ENCODE results near the gene KRT36.

Gene KRT36

GRCh38 chr17:41480581-41480980 is 9.1 kb downstream of the KRT36 start:
- H3K27ac ChIP-seq: no peak overlapping the region

GRCh38 chr17:41480136-41480535 is 9.6 kb downstream of the KRT36 start:
- no peak for TF ChIP-seq CTCF (conservative IDR thresholded peaks at IDR 0.05)
- H3K27ac ChIP-seq: no peak overlapping the region

More at GRCh38 chr17:41480581-41480980, 9.1 kb downstream of the KRT36 start:
- TF ChIP-seq CTCF (conservative IDR thresholded peaks at IDR 0.05) (no peak), ZFX (IDR thresholded peaks at IDR 0.05) (no peak)

- H3K27ac ChIP-seq: no peak overlapping the region
- TF ChIP-seq ZFX (IDR thresholded peaks at IDR 0.05): no peak
- no peak for TF ChIP-seq CTCF (conservative IDR thresholded peaks at IDR 0.05)
These were observed 11.5 kb downstream of the KRT36 start for GRCh38 chr17:41478237-41478636.

GRCh38 chr17:41476866-41477815 is 12.6 kb downstream of the KRT36 start:
- H3K27ac ChIP-seq: no peak overlapping the region
- no peak for TF ChIP-seq ZFX (IDR thresholded peaks at IDR 0.05)

GRCh38 chr17:41475421-41475820 is 14.3 kb downstream of the KRT36 start:
- H3K27ac ChIP-seq: no peak overlapping the region
- TF ChIP-seq ZFX (IDR thresholded peaks at IDR 0.05): no peak
- TF ChIP-seq CTCF (conservative IDR thresholded peaks at IDR 0.05): no peak

- no peak for TF ChIP-seq CTCF (conservative IDR thresholded peaks at IDR 0.05)
- TF ChIP-seq ZFX (IDR thresholded peaks at IDR 0.05): no peak
- H3K27ac ChIP-seq: no peak overlapping the region
These were observed 14.8 kb downstream of the KRT36 start for GRCh38 chr17:41474863-41475262.

- H3K27ac ChIP-seq: no peak overlapping the region
- no peak for TF ChIP-seq CTCF (conservative IDR thresholded peaks at IDR 0.05)
These were observed 21.4 kb downstream of the KRT36 start for GRCh38 chr17:41468346-41468745.

GRCh38 chr17:41467561-41467960 is 22.1 kb downstream of the KRT36 start:
- TF ChIP-seq ZFX (IDR thresholded peaks at IDR 0.05): no peak
- no peak for TF ChIP-seq CTCF (conservative IDR thresholded peaks at IDR 0.05)
- H3K27ac ChIP-seq: no peak overlapping the region
